Small intestine (tissue), 7 donors: ENCODE results near the gene FBXL13. TPM values are rescaled to one million over a fixed set of nuclear protein-coding genes. Genes with fewer than 3 reads are reported as not detected.
"Not testable (repeated sequence)": the region's sequence is repeated elsewhere in the genome, so short reads cannot be mapped to it uniquely, and the experiment has no call there.

Experiments
- DNase-seq, 2 donors: peaks; one replicate each; pipeline versions ENCODE4 v3.0.0 to v3.0.0-alpha.2; 2013
- FAIRE-seq: peaks from 2 replicates; lab custom pipeline; 2012; peaks lifted over from hg19 to GRCh38; lab: Jason Lieb, UNC
- H3K27ac ChIP-seq, 3 donors: one replicate each; pipeline ENCODE4 v1.5.1; 2013; ENCODE audit warnings: low read length in 2 of 3, mild to moderate bottlenecking in 2 of 3, control low read depth in 1 of 3, inconsistent platforms in 1 of 3, low read depth in 1 of 3, moderate library complexity in 1 of 3
- H3K27me3 ChIP-seq, 3 donors: one replicate each; pipeline ENCODE4 v1.6.1; 2013; ENCODE audit warnings: low read length in 3 of 3, inconsistent platforms in 1 of 3; ENCODE audit not compliant: control insufficient read depth in 3 of 3, insufficient read depth in 3 of 3
- H3K36me3 ChIP-seq, 3 donors: one replicate each; pipeline ENCODE4 v1.6.1; 2013; ENCODE audit warnings: low read length in 3 of 3, inconsistent platforms in 1 of 3, low read depth in 1 of 3, mild to moderate bottlenecking in 1 of 3, moderate library complexity in 1 of 3; ENCODE audit not compliant: control insufficient read depth in 3 of 3, insufficient read depth in 2 of 3
- H3K4me1 ChIP-seq, 3 donors: one replicate each; pipeline ENCODE4 v1.6.1; 2013; ENCODE audit warnings: low read length in 2 of 3, inconsistent platforms in 1 of 3, low read depth in 1 of 3, mild to moderate bottlenecking in 1 of 3, moderate library complexity in 1 of 3; ENCODE audit not compliant: control insufficient read depth in 3 of 3, insufficient read depth in 2 of 3
- H3K4me3 ChIP-seq, 3 donors: one replicate each; pipeline ENCODE4 v1.5.1; 2013; ENCODE audit warnings: low read length in 3 of 3, control low read depth in 1 of 3, inconsistent platforms in 1 of 3, low read depth in 1 of 3, mild to moderate bottlenecking in 1 of 3, moderate library complexity in 1 of 3
- H3K9me3 ChIP-seq, 2 donors: one replicate each; pipeline ENCODE4 v1.6.1; 2013; ENCODE audit warnings: low read depth in 1 of 2, low read length in 1 of 2; ENCODE audit not compliant: control insufficient read depth in 2 of 2, insufficient read depth in 1 of 2
- WGBS, 3 donors: extraction: QIAGEN DNeasy Blood & Tissue Kit; methylation state at CpG; one replicate each; pipeline ENCODE4 v1.1.7; 2013; 5-methylcytosine and 5-hydroxymethylcytosine counted together
- polyA plus RNA-seq, 4 donors: library from polyadenylated mRNA; stranded (reverse) in 3 of 4; unstranded in 1 of 4; fragments of 200-250 nt in 3 of 4; fragments of 120-200 nt in 1 of 4; gene quantifications; one replicate each; pipeline versions ENCODE4 v1.2.1 to v1.2.3, GENCODE V29; 2013
- donor health status: healthy with polysubstance abuse.
- donor health status: control.
- donor health status: control.
- donor health status: Bipolar disorder and iron deficiency.
- donor health status: healthy.

The FBXL13 gene
- polyA plus RNA-seq, 4 donors, result 0.10 to 0.38 TPM; not detected in 2

DNA sequence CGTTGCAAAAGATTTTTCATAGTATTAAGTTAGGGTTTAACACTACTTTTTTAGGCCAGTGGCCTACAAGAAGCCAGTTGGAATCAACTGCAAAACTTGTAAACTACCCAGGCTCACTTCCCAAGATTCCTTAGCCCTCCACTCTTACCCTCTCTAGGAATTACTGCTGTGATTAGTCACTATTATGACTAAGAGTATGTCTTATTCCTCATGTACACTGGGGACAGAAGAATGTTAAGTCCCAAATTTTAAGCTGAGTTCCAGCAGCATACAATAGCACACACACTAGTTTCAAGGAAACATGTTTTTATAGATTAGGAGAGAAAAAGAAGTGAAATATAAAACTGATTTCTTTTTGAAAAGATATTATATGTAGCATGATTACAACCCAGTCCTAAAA, 42.8 kb downstream of the FBXL13 start:
- no peak overlapping the region for H3K27ac ChIP-seq
- no peaks in the 10 kb centered on the region for H3K36me3 ChIP-seq
- DNase-seq (no peak), FAIRE-seq (no peak)
- no peak overlapping the region for H3K4me3 ChIP-seq
- H3K9me3 ChIP-seq, result no peaks in the 10 kb centered on the region
- H3K27me3 ChIP-seq, result no peaks in the 10 kb centered on the region
- H3K4me1 ChIP-seq, result no peaks in the 10 kb centered on the region
- 36 to 62% (median 39%) methylated on average over 1 of the region's 1 CpG for WGBS, 3 donors

GRCh38 chr7:103031024-103031423, 43.6 kb downstream of the FBXL13 start:
- H3K4me3 ChIP-seq, result no peak overlapping the region
- H3K27ac ChIP-seq, result no peak overlapping the region
- WGBS, 3 donors, result 88 to 97% (median 91%) methylated on average over 1 of the region's 1 CpG
- H3K27me3 ChIP-seq, result no peaks in the 10 kb centered on the region
- H3K9me3 ChIP-seq, result no peaks in the 10 kb centered on the region
- FAIRE-seq (no peak), DNase-seq (no peak)
- H3K4me1 ChIP-seq, result no peaks in the 10 kb centered on the region
- H3K36me3 ChIP-seq, result no peaks in the 10 kb centered on the region

GRCh38 chr7:103025341-103025740, 49.3 kb downstream of the FBXL13 start:
- FAIRE-seq (no peak), DNase-seq (no peak)
- H3K4me3 ChIP-seq, result no peak overlapping the region
- no peak overlapping the region for H3K27ac ChIP-seq
- no peaks in the 10 kb centered on the region for H3K36me3 ChIP-seq
- no peaks in the 10 kb centered on the region for H3K9me3 ChIP-seq
- no peaks in the 10 kb centered on the region for H3K4me1 ChIP-seq
- no peaks in the 10 kb centered on the region for H3K27me3 ChIP-seq
- 62 to 78% (median 67%) methylated on average over 3 of the region's 3 CpGs for WGBS, 3 donors

GRCh38 chr7:103023578-103023977, 51.0 kb downstream of the FBXL13 start:
- H3K36me3 ChIP-seq, DNase-seq, H3K27me3 ChIP-seq, H3K4me1 ChIP-seq, FAIRE-seq, H3K4me3 ChIP-seq, H3K27ac ChIP-seq, H3K9me3 ChIP-seq: not testable (repeated sequence)
- WGBS, 3 donors, result 86 to 93% (median 92%) methylated on average over 1 of the region's 1 CpG

DNA sequence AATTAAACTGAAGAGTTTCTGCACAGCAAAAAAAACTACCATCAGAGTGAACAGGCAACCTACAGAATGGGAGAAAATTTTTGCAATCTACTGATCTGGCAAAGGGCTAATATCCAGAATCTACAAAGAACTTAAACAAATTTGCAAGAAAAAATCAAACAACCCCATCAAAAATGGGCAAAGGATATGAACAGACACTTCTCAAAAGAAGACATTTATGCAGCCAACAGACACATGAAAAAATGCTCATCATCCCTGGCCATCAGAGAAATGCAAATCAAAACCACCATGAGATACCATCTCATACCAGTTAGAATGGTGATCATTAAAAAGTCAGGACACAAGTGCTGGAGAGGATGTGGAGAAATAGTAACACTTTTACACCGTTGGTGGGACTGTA, 53.1 kb downstream of the FBXL13 start:
- H3K9me3 ChIP-seq, FAIRE-seq, H3K27ac ChIP-seq, H3K36me3 ChIP-seq, H3K27me3 ChIP-seq, H3K4me3 ChIP-seq, DNase-seq, H3K4me1 ChIP-seq: not testable (repeated sequence)
- WGBS, 3 donors, result 84 to 97% (median 93%) methylated on average over 1 of the region's 1 CpG

DNA sequence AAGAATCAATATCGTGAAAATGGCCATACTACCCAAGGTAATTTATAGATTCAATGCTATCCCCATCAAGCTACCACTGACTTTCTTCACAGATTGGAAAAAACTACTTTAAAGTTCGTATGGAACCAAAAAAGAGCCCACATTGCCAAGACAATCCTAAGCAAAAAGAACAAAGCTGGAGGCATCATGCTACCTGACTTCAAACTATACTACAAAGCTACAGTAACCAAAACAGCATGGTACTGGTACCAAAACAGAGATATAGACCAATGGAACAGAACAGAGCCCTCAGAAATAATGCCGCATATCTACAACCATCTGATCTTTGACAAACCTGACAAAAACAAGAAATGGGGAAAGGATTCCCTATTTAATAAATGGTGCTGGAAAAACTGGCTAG, 53.7 kb downstream of the FBXL13 start:
- not testable (repeated sequence) for H3K9me3 ChIP-seq, H3K36me3 ChIP-seq, DNase-seq, H3K27ac ChIP-seq, H3K27me3 ChIP-seq, FAIRE-seq, H3K4me3 ChIP-seq, H3K4me1 ChIP-seq
- 75 to 90% (median 88%) methylated on average over 2 of the region's 3 CpGs for WGBS, 3 donors

- DNase-seq, H3K27me3 ChIP-seq, H3K9me3 ChIP-seq, H3K4me3 ChIP-seq, H3K36me3 ChIP-seq, H3K27ac ChIP-seq, FAIRE-seq, H3K4me1 ChIP-seq: not testable (repeated sequence)
- WGBS, 3 donors, result 87 to 93% (median 91%) methylated on average over 3 of the region's 3 CpGs
Observed at GRCh38 chr7:103018295-103018694, 56.3 kb downstream of the FBXL13 start.

GRCh38 chr7:103011650-103012049, 62.9 kb downstream of the FBXL13 start:
- WGBS, 3 donors, result 55 to 67% (median 56%) methylated on average over 3 of the region's 3 CpGs

DNA sequence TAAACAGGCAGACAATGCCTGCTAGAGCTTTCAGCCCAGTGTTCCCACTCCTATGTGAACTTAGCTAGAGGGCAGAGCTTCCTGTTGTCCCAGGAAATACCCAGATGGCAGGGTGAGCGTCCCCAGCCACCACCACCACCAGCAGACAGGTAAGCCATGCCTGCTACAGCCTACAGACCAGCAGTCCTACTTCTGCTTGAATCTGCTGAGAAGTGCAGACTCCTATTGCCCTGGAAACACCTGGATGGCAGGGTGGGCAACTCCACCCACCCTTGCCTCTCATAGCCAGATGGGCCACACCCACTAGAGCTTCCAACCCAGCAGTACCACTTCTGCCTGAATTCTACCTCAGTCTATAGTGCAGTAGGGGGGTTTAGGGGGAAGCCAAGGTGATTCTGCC, 64.4 kb downstream of the FBXL13 start:
- no peaks in the 10 kb centered on the region for H3K27me3 ChIP-seq
- DNase-seq, result no peak
- H3K9me3 ChIP-seq, result no peaks in the 10 kb centered on the region
- no peaks in the 10 kb centered on the region for H3K4me1 ChIP-seq
- no peaks in the 10 kb centered on the region for H3K36me3 ChIP-seq
- no peak overlapping the region for H3K27ac ChIP-seq
- 50 to 71% (median 65%) methylated on average over 1 of the region's 1 CpG for WGBS, 3 donors
- no peak overlapping the region for H3K4me3 ChIP-seq
- FAIRE-seq, result no peak

More at GRCh38 chr7:103011650-103012049, 62.9 kb downstream of the FBXL13 start:
- Histone ChIP-seq H3K4me1 (no peaks in the 10 kb centered on the region), H3K36me3 (no peaks in the 10 kb centered on the region), H3K9me3 (peaks cover 0 to 8% of the 10 kb centered on the region in 2 donors), H3K4me3 (no peak overlapping the region), H3K27me3 (no peaks in the 10 kb centered on the region), H3K27ac (no peak overlapping the region)
- DNase-seq (no peak), FAIRE-seq (no peak)
